ENCODE data around the gene PRR33.

PRR33 gene

GRCh38 chr11:1882265-1883238 lies 9.1 kb downstream of the PRR33 start:
- H3K27ac ChIP-seq, result no peak overlapping the region
- no peak for TF ChIP-seq ZFX (IDR thresholded peaks at IDR 0.05)
- TF ChIP-seq CTCF (conservative IDR thresholded peaks at IDR 0.05), result peak; percentile 94

GRCh38 chr11:1881442-1882264 lies 10.0 kb downstream of the PRR33 start:
- no peak overlapping the region for H3K27ac ChIP-seq
- no peak for TF ChIP-seq ZFX (IDR thresholded peaks at IDR 0.05)
- TF ChIP-seq CTCF (conservative IDR thresholded peaks at IDR 0.05), result no peak

- no peak overlapping the region for H3K27ac ChIP-seq
- TF ChIP-seq CTCF (conservative IDR thresholded peaks at IDR 0.05), result no peak
- no peak for TF ChIP-seq ZFX (IDR thresholded peaks at IDR 0.05)
These were observed 10.8 kb downstream of the PRR33 start for GRCh38 chr11:1880746-1881441.

GRCh38 chr11:1879941-1880720 lies 11.6 kb downstream of the PRR33 start:
- H3K27ac ChIP-seq, result no peak overlapping the region
- TF ChIP-seq CTCF (conservative IDR thresholded peaks at IDR 0.05) (no peak), ZFX (IDR thresholded peaks at IDR 0.05) (no peak)

GRCh38 chr11:1879342-1879940 lies 12.3 kb downstream of the PRR33 start:
- no peak overlapping the region for H3K27ac ChIP-seq
- no peak for TF ChIP-seq CTCF (conservative IDR thresholded peaks at IDR 0.05)
- TF ChIP-seq ZFX (IDR thresholded peaks at IDR 0.05), result no peak
